Embryonic facial prominence (tissue), 1 donor: ENCODE data around the gene DNAJC27.

Experiments used
- DNase-seq: peaks from one replicate; pipeline ENCODE4 v3.0.0-alpha.2; 2016; ENCODE audit errors: extremely low spot score

DNAJC27 gene

GRCh38 chr2:24925815-24926214 is 45.9 kb downstream of the DNAJC27 start:
- DNase-seq, result no peak

GRCh38 chr2:24924732-24925131 is 47.0 kb downstream of the DNAJC27 start:
- no peak for DNase-seq

GRCh38 chr2:24924266-24924665 is 47.5 kb downstream of the DNAJC27 start:
- DNase-seq, result no peak

GRCh38 chr2:24923106-24923505 is 48.6 kb downstream of the DNAJC27 start:
- DNase-seq, result no peak

- DNase-seq, result no peak
These were observed 49.2 kb downstream of the DNAJC27 start for GRCh38 chr2:24922556-24922955.

DNA sequence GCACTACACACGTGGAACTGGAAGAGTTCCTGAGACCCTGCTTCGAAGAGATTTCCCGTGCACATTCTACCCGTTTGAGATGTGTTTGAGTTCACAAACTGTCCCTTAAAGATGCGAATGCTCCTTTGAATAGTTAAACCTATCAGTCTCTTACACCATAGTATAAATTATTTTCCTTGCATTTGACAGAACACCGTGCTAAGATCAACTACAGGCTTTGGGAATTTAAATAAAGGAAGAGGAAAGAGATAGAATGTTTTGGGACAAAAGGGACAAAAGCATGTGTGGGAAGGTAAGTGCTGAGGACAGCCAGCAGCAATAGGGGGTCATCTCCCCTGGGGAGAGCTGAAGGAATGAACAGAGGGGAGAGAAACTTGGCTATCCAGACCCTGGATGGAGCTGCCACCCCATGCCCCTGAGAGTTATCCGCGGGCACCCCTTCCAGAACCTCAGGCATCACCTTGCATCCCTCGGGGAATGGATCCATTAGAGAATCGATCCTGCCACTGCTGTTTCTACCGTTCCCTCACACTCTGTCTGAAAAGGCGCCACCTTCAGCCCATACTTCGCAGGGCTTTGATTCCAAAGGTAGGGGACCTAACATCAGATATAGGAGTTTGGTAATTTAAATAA is 50.8 kb downstream of the DNAJC27 start:
- no peak for DNase-seq

GRCh38 chr2:24920098-24920808 is 51.5 kb downstream of the DNAJC27 start, which contains the start of gene ADCY3:
Gene ADCY3, minus strand, starts transcription at chr2:24920237. Its CDS starts 1,250 bp downstream, at chr2:24918987.
- no peak for DNase-seq

GRCh38 chr2:24919506-24920097 is 52.2 kb downstream of the DNAJC27 start:
- DNase-seq, result no peak

DNA sequence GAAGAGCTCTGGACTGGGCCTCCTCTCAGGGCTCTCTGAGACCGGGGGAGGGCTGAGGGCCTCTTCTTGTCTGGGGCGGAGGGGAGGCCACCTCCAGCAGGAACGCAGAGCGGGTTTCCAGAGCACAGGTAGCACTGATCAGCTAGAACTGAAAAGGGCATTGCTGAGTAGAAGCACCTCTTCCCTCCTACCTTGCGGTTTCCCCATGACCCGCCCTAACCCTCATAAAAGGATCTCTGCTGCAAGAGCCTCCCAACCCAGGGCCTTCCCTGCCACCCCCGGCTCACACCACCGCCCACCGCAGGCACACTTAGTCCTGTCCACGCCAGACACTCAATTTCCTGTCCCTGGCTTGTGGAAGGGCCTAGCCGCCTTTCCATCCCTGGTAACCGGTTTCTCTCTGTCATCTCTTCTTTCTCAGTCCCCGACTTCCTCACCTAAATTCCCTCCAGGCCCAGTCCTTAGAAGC is 52.7 kb downstream of the DNAJC27 start:
- DNase-seq, result no peak

- DNase-seq, result no peak
These were observed 53.3 kb downstream of the DNAJC27 start for GRCh38 chr2:24918326-24919036.

- DNase-seq, result no peak
These were observed 53.9 kb downstream of the DNAJC27 start for GRCh38 chr2:24917731-24918325.

GRCh38 chr2:24917086-24917485 is 54.7 kb downstream of the DNAJC27 start:
- no peak for DNase-seq

- no peak for DNase-seq
These were observed 56.0 kb downstream of the DNAJC27 start for GRCh38 chr2:24915796-24916195.

GRCh38 chr2:24915175-24915574 is 56.6 kb downstream of the DNAJC27 start:
- DNase-seq, result no peak

GRCh38 chr2:24914713-24915112 is 57.0 kb downstream of the DNAJC27 start:
- DNase-seq, result no peak

- no peak for DNase-seq
These were observed 57.8 kb downstream of the DNAJC27 start for GRCh38 chr2:24913911-24914310.

GRCh38 chr2:24912986-24913385 is 58.8 kb downstream of the DNAJC27 start:
- DNase-seq, result no peak

- DNase-seq, result no peak
These were observed 59.2 kb downstream of the DNAJC27 start for GRCh38 chr2:24912523-24912922.

DNA sequence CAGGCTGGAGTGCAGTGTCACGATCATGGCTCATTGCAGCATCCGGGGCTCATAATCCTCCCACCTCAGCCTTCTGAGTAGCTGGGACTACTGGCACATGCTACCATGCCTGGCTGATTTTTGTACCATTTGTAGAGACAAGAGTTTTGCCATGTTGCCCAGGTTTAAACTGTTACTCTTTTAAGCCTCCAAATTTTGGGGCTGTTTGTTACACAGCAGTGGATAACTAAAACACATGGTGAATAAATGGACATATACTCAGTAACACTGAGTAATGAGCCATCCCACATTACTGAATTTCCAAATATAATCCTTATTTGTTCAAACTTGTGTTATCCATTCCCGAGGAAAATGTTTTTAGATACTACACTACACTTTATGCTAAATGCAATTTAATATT is 61.5 kb downstream of the DNAJC27 start:
- no peak for DNase-seq

DNA sequence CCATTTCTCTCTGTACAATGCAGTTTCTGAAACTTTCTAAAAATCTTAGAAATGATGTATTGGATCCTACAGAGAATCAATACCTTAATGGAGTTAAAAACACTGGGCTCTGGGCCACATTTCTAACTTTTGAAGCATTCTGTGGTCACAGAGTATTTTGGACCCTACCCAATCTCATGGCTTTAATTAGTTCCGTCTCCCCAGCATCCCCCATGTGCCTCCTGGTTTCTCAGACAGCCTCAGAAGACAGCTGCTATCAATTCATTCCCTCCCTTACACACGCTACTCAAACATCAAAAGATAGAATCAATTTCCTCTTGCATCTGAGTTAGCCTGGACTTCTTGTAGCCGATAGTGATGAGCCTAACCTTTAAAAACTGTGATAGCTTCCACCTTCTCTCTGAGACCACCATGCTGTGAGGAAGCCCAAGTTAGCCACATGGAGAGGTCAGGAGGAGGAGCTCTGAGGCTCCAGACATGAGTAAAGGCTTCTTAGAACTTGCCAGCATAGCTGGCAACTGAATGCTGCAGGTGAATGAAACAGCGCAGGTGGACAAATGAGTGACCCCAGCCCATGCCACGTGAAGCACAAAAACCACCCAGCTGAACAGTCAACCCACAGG is 62.1 kb downstream of the DNAJC27 start:
- peak; percentile 60 for DNase-seq

GRCh38 chr2:24908461-24908901 is 63.3 kb downstream of the DNAJC27 start:
- DNase-seq, result no peak
